GM18867 (cell line): Measurements from ENCODE around the gene CFB.
"Not testable (repeated sequence)": the region's sequence is repeated elsewhere in the genome, so short reads cannot be mapped to it uniquely, and the experiment has no call there.

Experiments used
- ATAC-seq: cut with Tn5 transposase; IDR thresholded peaks from one replicate; pipeline ENCODE4 v1.9.1; 2021; ENCODE audit warnings: mild to moderate bottlenecking, moderate library complexity; ENCODE audit not compliant: unreplicated experiment

Gene CFB

DNA sequence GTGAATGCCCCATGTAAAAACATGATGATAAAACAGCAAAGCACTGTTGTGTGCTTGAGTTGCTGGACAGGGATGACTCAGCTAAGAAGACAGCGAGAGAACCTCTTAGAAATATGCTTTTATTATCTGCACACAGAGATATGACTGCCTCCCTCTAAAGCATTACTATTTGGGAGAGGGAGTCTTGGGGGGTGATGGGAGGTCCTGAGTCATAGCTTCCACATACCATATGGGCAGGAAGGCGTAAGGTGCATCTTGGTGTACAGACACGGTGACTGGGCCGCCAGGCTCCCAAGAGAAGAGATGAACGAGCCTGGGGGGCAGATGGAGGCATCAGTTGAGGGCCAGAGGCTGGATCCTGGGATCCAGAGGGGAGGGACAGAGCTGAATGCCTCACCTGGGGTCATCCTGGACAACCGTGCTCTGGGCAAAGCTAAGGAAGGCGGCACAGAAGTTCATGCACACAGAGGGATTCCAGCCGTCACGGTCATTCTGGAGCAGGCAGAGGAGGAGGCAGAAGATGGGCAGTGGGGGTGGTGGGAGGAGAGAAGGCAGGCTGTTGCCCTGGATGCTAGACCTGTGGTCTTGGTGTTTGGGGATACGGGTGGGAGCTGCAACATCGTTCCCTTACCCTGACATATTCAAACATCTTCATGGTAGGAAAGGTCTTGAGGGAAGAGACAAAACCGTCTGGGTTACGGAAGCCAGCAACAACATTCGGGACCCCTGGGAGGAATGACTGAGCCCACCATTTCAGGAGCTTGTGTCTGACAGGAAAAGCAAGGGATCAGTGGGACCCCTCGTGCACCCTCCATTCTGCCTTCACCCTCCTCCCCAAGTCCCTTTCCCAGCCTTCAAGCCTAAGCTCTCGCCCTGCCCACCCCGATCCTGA, 24.1 kb downstream of the CFB start:
- ATAC-seq: no peak

DNA sequence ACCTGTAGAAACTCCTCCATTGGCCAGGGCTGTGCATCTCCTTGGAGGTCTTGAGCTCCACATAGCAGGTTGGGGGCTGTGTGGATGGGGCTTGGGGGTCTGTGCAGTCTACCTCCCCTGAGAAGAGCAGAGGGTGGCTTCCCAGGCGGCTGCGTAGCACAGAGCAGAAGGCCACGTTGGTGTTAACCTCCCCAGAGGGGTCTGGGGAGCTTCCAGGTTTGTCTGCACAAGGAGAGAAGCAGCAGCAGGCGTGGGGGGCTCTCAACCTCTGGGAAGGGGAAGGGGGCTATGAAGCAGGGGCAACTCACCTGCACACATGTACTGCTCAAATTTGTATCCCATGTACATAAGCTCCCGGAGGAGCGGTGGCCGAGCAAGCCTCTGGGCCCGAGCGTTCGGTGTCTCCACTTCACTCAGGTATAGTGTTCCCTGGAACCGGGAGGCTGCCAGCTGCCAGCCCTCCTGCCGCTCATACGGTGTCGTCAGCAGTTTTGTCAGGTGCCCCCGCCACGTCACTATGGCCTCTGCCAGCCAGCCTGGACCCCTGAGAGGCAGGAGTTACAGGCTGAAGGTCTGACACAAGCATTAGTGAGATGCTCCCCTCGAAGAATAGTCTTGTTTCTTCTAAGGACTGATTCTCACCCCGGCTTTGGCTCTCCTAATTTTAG, 24.8 kb downstream of the CFB start:
- ATAC-seq: no peak

DNA sequence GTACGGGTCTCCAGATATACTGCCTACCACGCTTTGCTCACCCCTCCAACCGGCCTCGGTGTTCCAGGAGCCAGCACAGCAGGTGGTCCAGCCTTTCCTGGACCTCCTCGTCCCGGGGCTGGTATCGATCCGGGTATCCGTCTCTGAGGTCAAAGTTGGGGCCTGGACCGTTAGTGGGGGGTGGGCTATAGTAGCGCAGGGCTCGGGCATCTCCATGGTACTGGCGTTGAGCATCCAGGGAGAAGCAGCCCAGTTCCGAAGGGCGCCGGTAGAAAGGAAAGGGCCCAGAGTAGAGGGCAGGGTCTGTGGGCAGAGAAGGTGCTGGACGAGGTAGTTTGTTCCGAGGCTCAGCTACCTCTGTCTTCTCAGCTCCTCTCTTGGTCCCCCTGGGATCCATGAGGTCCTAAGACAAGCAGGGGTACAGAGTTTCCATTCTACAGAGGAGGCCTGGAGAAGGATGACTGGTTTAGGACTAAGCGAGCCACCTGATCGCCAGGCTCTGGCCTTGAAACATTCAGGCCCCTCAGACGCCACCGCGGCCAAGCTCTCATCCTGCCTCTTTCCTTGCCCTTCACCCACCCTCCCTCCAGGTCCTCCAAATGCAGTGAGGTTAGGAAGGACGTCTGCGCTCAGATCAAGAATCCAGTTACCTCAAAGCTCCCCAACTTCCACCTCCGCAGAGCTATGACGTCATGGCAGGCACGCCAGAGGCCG, 25.5 kb downstream of the CFB start:
- no peak for ATAC-seq

DNA sequence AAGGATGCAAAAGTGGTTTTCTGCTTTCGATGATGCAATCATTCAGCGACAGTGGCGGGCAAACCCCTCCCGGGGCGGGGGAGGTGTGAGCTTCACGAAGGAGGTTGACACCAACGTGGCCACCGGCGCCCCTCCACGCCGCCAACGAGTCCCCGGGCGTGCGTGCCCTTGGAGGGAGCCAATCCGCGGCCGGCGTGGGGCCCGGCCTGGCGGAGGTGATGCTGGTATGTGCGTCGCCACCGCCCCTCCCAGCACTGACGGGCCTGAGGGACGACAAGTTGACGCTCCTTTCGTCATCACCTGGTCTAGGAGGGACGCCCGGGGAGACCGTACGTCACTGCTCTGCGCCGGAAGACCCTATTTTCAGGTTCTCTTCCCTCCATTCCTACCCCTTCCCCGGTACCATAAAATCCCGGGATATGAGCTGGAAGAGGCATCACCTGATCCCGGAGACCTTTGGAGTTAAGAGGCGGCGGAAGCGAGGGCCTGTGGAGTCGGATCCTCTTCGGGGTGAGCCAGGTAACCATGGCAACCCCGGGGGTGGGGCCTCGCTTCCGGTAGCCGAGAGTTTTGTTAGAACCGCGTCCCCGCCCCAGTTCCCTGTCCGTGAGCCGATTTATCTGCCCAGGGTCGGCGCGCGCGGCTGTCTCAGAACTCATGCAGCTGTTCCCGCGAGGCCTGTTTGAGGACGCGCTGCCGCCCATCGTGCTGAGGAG, 26.3 kb downstream of the CFB start, which contains the start of gene DXO:
DXO (minus strand) TSS at position 146 of the 716 bp plus-strand sequence. CDS start 463 bp downstream, outside the sequence.
- peak; percentile 87 for ATAC-seq

DNA sequence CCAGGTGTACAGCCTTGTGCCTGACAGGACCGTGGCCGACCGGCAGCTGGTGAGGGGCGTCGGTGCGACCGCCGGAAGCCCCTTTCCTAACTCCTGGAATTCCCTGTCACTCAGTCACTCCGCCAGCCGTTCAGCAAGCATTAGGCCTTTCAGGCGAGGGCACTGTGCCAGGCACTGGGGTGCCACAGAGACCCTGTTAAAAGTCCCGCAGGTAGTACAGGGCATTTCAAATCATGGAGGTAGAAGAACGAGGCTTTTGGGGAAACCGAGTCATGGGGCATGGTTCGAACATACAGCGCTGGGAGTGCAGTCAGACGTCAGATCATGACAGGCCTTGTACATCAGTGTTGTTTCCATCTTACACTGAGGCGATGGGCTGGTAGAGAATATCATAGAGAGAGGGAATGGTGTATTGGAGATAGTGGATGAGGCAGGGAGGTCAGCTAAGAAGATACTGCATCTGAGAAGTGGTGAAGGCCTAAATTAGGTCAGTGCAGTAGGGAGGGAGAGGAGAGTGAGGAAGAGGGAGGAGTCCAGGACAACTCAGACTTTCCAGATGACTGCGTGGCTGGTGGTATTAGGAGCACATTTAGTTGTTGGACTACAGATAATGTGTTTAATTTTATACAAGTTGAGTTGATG, 26.9 kb downstream of the CFB start:
- ATAC-seq: no peak

DNA sequence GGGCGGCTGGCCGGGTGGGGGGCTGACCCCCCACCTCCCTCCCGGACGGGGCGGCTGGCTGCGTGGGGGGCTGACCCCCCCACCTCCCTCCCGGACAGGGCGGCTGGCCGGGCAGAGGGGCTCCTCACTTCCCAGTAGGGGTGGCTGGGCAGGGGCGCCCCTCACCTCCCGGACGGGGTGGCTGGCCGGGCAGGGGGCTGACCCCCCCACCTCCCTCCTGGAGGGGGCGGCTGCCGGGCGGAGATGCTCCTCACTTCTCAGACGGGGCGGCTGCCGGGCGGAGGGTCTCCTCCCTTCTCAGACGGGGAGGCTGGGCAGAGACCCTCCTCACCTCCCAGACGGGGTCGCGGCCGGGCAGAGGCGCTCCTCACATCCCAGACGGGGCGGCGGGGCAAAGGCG, 30.2 kb downstream of the CFB start:
- not testable (repeated sequence) for ATAC-seq

DNA sequence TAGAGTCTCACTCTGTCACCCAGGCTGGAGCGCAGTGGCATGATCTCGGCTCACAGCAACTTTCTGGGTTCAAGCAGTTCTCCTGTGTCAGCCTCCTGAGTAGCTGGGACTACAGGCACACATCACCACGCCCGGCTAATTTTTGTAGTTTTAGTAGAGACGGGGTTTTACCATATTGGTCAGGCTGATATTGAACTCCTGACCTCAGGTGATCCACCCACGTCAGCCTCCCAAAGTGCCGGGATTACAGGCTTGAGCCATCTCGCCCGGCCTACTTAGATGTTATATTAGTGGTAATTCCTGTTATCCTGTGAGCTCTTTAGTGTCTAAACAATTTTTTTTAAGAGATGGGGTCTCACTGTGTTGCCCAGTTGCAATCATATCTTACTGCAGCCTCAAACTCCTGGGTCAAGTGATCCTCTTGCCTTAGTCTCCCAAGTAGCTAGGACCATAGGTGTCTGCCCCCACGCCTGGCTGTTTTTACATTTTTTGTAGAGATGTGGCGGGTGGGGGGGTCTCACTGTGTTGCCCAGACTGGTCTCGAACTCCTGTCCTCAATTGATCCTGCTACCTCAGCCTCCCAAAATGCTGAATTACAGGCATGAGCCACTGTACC, 32.0 kb downstream of the CFB start:
- no peak for ATAC-seq

DNA sequence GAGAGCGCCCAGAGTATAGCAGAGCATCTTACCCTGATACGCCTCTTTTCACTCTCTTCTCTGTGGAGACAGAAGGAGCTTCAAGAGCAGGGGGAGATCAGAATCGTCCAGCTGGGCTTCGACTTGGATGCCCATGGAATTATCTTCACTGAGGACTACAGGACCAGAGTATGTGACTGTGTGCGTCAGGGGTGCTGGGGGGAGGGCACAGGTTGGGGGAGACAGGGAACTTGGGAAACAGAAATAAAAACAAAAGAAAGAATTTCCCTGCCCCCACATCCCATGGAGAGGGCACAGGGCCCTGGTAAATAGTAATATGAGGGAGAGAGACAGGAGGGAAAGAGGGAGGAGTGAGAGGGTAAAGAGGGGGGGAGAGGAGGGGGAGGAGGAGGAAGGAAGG, 32.9 kb downstream of the CFB start:
- no peak for ATAC-seq

DNA sequence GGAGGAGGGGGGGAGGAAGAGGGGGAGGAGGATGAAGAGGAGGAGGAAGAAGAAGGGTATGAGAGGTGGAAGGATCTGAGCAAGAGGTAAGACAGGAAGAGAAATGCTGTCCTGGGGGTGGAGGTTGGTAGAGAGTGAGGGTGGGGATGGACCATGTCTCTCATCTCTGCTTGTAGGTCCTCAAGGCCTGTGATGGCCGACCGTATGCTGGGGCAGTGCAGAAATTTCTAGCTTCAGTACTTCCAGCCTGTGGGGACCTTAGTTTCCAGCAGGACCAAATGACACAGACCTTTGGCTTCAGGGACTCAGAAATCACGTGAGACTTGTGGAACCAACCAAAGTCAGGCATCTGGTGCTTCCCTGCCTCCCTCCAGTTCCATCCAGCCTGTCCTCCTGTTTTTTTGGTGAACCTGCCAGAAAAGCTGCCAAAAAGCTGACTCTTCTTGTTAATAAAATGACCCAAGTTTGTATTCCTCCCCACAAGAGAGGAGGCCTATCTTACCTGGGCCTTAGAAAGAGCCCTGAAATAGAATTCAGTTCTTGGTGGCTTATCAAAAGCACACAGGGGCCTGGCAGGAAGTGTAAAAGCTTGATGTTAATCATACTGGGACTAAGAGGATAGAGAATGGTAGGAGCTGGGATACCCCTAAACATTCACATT, 33.5 kb downstream of the CFB start:
- ATAC-seq: no peak

DNA sequence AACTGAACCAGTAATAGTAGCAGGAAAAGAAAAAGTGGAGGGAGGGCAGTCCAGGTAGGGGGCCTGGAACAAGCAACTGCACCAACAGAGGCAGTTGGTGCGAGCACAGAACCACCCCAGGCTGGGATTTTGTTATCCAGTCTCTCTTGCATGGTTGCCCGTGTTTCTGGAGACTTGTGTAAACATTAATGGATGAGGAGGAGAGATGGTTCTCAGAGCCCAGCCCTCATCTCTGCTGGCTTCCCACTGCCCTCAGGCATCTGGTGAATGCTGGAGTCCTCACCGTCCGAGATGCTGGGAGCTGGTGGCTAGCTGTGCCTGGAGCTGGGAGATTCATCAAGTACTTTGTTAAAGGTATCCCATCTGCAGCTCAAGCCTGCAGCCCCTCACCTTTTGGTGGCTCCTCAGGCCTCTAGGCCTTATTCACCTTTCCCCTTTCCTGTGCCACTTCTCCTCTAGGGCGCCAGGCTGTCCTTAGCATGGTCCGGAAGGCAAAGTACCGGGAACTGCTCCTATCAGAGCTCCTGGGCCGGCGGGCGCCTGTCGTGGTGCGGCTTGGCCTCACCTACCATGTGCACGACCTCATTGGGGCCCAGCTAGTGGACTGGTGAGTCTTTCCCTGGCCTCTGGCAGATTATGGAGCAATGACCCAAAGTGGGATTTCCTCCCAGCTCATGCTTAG, 34.4 kb downstream of the CFB start:
- ATAC-seq: not testable (repeated sequence)

DNA sequence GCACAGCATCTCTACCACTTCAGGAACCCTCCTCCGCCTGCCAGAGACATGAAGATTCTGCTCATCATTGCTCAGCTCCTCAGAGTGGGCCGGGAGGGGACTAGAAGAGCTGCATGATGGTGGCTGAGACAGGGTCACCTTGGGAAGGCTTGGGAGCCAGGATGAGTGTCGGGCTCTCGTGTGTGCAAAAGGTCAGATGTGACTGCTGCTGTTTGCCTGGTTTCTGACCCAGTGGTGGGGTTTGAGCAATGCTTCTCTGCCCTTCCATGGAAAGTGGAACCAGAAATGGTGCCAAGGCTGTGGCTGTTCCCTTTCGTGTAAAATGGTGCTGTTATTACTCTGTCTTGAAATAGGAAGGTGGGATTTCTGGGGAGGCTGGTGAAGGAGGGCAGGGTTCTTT, 35.1 kb downstream of the CFB start:
- not testable (repeated sequence) for ATAC-seq

DNA sequence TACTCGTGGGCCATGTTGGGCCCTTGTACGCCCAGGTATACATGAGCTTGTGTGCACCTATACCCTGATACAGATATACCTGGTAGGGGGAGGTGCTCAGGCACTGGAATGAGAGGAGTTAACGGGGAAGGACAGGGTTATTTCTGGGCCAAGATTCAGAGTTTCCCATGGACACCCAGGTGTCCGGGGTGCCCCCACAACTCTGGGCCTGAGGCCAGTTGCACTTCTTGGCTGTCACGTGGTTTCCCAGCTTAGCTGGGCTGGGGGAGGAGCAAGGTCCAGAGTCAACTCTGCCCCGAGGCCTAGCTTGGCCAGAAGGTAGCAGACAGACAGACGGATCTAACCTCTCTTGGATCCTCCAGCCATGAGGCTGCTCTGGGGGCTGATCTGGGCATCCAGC, 35.8 kb downstream of the CFB start, which contains the start of gene C4A:
C4A (plus strand) TSS at position 314 of the 400 bp plus-strand sequence; CDS start at position 365, 51 bp downstream.
- ATAC-seq: not testable (repeated sequence)

DNA sequence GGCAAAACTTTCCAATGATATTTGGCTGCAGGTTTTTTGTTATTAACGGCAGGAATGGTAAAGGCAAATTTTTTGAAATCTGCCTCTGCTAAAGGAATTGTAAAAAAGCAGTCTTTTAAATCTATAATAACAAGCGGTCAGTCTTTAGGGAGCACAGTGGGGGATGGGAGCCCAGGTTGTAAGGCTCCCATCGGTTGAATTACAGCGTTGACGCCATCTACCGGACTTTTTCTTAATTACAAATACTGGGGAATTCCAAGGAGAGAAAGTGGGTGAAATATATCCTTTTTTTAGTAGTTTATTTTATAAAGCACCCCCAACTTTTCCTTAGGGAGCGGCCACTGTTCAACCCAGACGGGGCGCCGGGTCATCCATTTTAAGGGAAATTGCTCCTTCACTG, 43.5 kb downstream of the CFB start:
- not testable (repeated sequence) for ATAC-seq

DNA sequence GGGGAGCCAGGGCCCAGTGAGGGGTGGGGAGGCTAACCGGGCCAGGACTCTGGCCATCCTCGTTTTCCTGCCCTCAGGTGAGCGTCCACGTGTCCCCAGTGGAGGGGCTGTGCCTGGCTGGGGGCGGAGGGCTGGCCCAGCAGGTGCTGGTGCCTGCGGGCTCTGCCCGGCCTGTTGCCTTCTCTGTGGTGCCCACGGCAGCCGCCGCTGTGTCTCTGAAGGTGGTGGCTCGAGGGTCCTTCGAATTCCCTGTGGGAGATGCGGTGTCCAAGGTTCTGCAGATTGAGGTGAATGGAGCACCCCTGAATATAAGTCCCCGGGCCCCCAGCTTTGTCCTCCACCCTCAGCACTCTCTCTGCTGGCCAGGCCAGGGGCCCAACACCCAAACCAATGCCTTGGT, 48.5 kb downstream of the CFB start:
- not testable (repeated sequence) for ATAC-seq

DNA sequence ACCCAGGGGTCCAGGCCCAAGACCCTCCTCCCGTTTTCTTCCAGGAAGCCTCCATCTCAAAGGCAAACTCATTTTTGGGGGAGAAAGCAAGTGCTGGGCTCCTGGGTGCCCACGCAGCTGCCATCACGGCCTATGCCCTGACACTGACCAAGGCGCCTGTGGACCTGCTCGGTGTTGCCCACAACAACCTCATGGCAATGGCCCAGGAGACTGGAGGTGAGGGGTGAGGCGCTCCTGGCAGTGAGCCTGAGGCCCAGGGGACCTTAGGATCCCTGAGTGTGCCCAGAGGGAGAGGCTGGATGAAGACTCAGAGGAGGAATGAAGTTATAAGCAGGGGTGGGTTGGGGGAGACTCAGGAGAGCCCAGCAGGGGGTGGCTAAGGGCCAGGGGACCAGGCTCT, 50.5 kb downstream of the CFB start:
- not testable (repeated sequence) for ATAC-seq
